Calu3 (cell line): ENCODE data around the gene PAGE4. TPM values are rescaled to one million over a fixed set of nuclear protein-coding genes. Genes with fewer than 3 reads are reported as not detected.

Experiments used
- Bru-seq: library from RNA; stranded (reverse); fragments of 400-500 nt; gene quantifications from one replicate; lab custom pipeline; 2021; lab: Mats Ljungman, UMichigan
- BruChase-seq, 2 experiments: library from RNA; stranded (reverse); fragments of 400-500 nt; gene quantifications; one replicate each; lab custom pipeline; 2021; lab: Mats Ljungman, UMichigan
- BruUV-seq: library from RNA; stranded (reverse); fragments of 400-500 nt; replicated peaks from 2 replicates; lab custom pipeline; 2021; lab: Mats Ljungman, UMichigan
- CTCF ChIA-PET: fragments of 300-600 bp; sonication (Branson Sonifier 250); formaldehyde crosslinking; loops from one replicate; lab custom pipeline; 2022; ENCODE audit warnings: antibody characterized with exemption; lab: Charles Lee
- DNase-seq: peaks from one replicate; pipeline ENCODE4 v3.0.0; 2022
- H3K27ac Mint-ChIP-seq: one replicate; pipeline ENCODE4 v1.8.0; 2022; ENCODE audit warnings: mixed read lengths; ENCODE audit not compliant: unreplicated experiment
- H3K27me3 Mint-ChIP-seq: one replicate; pipeline ENCODE4 v1.8.0; 2022; ENCODE audit warnings: mixed read lengths; ENCODE audit not compliant: unreplicated experiment
- H3K36me3 Mint-ChIP-seq: one replicate; pipeline ENCODE4 v1.8.0; 2022; ENCODE audit warnings: mild to moderate bottlenecking, moderate library complexity, mixed read lengths; ENCODE audit not compliant: insufficient read depth, unreplicated experiment
- H3K4me1 Mint-ChIP-seq: one replicate; pipeline ENCODE4 v1.8.0; 2022; ENCODE audit warnings: mild to moderate bottlenecking, low read depth, mixed read lengths; ENCODE audit not compliant: unreplicated experiment
- H3K4me3 Mint-ChIP-seq: one replicate; pipeline ENCODE4 v1.8.0; 2022; ENCODE audit warnings: mild to moderate bottlenecking, low read depth, moderate library complexity, mixed read lengths; ENCODE audit not compliant: unreplicated experiment
- H3K9me3 Mint-ChIP-seq: one replicate; pipeline ENCODE4 v1.8.0; 2022; ENCODE audit warnings: low read depth, mixed read lengths; ENCODE audit not compliant: unreplicated experiment
- CTCF ChIP-seq: fragments of 200-600 bp; IDR thresholded peaks from one replicate; pipeline ENCODE4 v1.8.0; 2022; ENCODE audit warnings: antibody characterized with exemption; ENCODE audit not compliant: unreplicated experiment
- intact Hi-C: fragments of 100-400 bp; cut with micrococcal nuclease; formaldehyde crosslinking; loops from one replicate; pipeline ENCODE4 v1.10.0; 2022; ENCODE audit not compliant: unreplicated experiment
- long read RNA-seq: library from polyadenylated mRNA; stranded (forward); transcript quantifications from one replicate; pipeline ENCODE4 v2.0.0, GENCODE V29; 2022
- total RNA-seq: library from RNA; stranded (reverse); gene quantifications from 2 replicates; pipeline ENCODE4 v1.2.3, GENCODE V29; 2022

The PAGE4 gene
- total RNA-seq: not detected in 2 replicates
- Bru-seq, nascent RNA: not detected
- not detected for BruChase-seq, experiment 1, labeled RNA remaining after a 6-hour chase
- BruChase-seq, experiment 2, labeled RNA remaining after a 2-hour chase: not detected
- long read RNA-seq: 0 reads

GRCh38 chrX:49829016-49829415, at the start of gene PAGE4:
Gene PAGE4, plus strand, starts transcription at chrX:49829303. Its CDS starts 1,126 bp downstream, at chrX:49830429.
- no peaks in the 10 kb centered on the region for H3K4me1 Mint-ChIP-seq
- H3K9me3 Mint-ChIP-seq: no peaks in the 10 kb centered on the region
- intact Hi-C loops: no loop called here
- no TSS peak for BruUV-seq
- CTCF ChIA-PET: no interaction called here
- peak; percentile 2 for DNase-seq
- no peak within 1 kb of the TSS for H3K27ac Mint-ChIP-seq
- TF ChIP-seq CTCF: no peak
- H3K4me3 Mint-ChIP-seq: no peak within 1 kb of the TSS
- no peaks in the 10 kb centered on the region for H3K36me3 Mint-ChIP-seq
- H3K27me3 Mint-ChIP-seq: peaks cover 28% of the 10 kb centered on the region

GRCh38 chrX:49784747-49785280, 44.3 kb upstream of the PAGE4 start:
- peaks cover 15% of the 10 kb centered on the region for H3K27me3 Mint-ChIP-seq
- H3K36me3 Mint-ChIP-seq: no peaks in the 10 kb centered on the region
- no peaks in the 10 kb centered on the region for H3K9me3 Mint-ChIP-seq
- no peak overlapping the region for H3K27ac Mint-ChIP-seq
- intact Hi-C loops: no loop called here
- CTCF ChIA-PET: no interaction called here
- no TSS peak for BruUV-seq
- no peak for TF ChIP-seq CTCF
- H3K4me1 Mint-ChIP-seq: no peaks in the 10 kb centered on the region
- no peak overlapping the region for H3K4me3 Mint-ChIP-seq
- no peak for DNase-seq

GRCh38 chrX:49792376-49792775, 36.7 kb upstream of the PAGE4 start:
- CTCF ChIA-PET: no interaction called here
- H3K27ac Mint-ChIP-seq: no peak overlapping the region
- BruUV-seq: no TSS peak
- no peak for TF ChIP-seq CTCF
- H3K4me1 Mint-ChIP-seq: no peaks in the 10 kb centered on the region
- intact Hi-C loops: no loop called here
- no peaks in the 10 kb centered on the region for H3K27me3 Mint-ChIP-seq
- no peaks in the 10 kb centered on the region for H3K9me3 Mint-ChIP-seq
- no peak overlapping the region for H3K4me3 Mint-ChIP-seq
- H3K36me3 Mint-ChIP-seq: no peaks in the 10 kb centered on the region
- no peak for DNase-seq

GRCh38 chrX:49793686-49794085, 35.4 kb upstream of the PAGE4 start:
- no peak overlapping the region for H3K4me3 Mint-ChIP-seq
- DNase-seq: no peak
- H3K36me3 Mint-ChIP-seq: no peaks in the 10 kb centered on the region
- BruUV-seq: no TSS peak
- TF ChIP-seq CTCF: no peak
- H3K27me3 Mint-ChIP-seq: no peaks in the 10 kb centered on the region
- no peaks in the 10 kb centered on the region for H3K9me3 Mint-ChIP-seq
- H3K4me1 Mint-ChIP-seq: no peaks in the 10 kb centered on the region
- CTCF ChIA-PET: no interaction called here
- H3K27ac Mint-ChIP-seq: no peak overlapping the region
- intact Hi-C loops: no loop called here
